A549 (cell line): ENCODE data around the gene IL4R. TPM values are rescaled to one million over a fixed set of nuclear protein-coding genes. Genes with fewer than 3 reads are reported as not detected.

Source experiments
- ATAC-seq, 2 experiments: fragments of 200-7000 bp in 1 of 2; fragments of >200 bp in 1 of 2; cut with Nextera tagmentation in 1 of 2; cut with Tn5 transposase in 1 of 2; 3 replicates each; pipeline versions ENCODE4 v1.8.0 to v1.9.1; 2018 to 2020; ENCODE audit warnings: mild to moderate bottlenecking in 1 of 2, moderate library complexity in 1 of 2
- CTCF ChIA-PET: fragments of 300-600 bp; sonication (Branson Sonifier 250); formaldehyde crosslinking; extraction: SDS; loops from one replicate; lab custom pipeline; 2021; ENCODE audit warnings: antibody characterized with exemption, inconsistent platforms; lab: Yijun Ruan, JAX
- POLR2A ChIA-PET: fragments of 350-600 bp; formaldehyde crosslinking; extraction: SDS; loops from one replicate; lab custom pipeline; 2021; ENCODE audit warnings: antibody characterized with exemption, inconsistent platforms; lab: Yijun Ruan, JAX
- DNase-seq, 2 experiments: peaks; one replicate each; pipeline versions ENCODE4 v3.0.0 to v3.0.0-alpha.2; 2011 to 2016; ENCODE audit warnings: low read depth in 1 of 2, low spot score in 1 of 2
- FAIRE-seq: peaks from 2 replicates; lab custom pipeline; 2011; peaks lifted over from hg19 to GRCh38; lab: Jason Lieb, UNC
- H3K27ac ChIP-seq, 2 experiments: fragments of >200 bp; sonication (Bioruptor Twin); formaldehyde crosslinking; 3 replicates each; pipeline ENCODE4 v1.5.1; 2016 to 2017
- H3K4me1 ChIP-seq: fragments of >200 bp; sonication (Bioruptor Twin); formaldehyde crosslinking; 3 replicates; pipeline ENCODE4 v1.6.1; 2016
- H3K4me2 ChIP-seq: fragments of >200 bp; sonication (Bioruptor Twin); formaldehyde crosslinking; 3 replicates; pipeline ENCODE4 v1.6.1; 2016
- H3K4me3 ChIP-seq: fragments of >200 bp; sonication (Bioruptor Twin); formaldehyde crosslinking; 3 replicates; pipeline ENCODE4 v1.5.1; 2016
- H3K9me3 ChIP-seq: fragments of >200 bp; sonication (Bioruptor Twin); formaldehyde crosslinking; 3 replicates; pipeline ENCODE4 v1.6.1; 2016
- CBX8 ChIP-seq: fragments of 200-600 bp; sonication (generic); IDR thresholded peaks from 2 replicates; pipeline ENCODE4 v1.6.1; 2016
- CHD2 ChIP-seq: fragments of 150-350 bp; IDR thresholded peaks from 2 replicates; pipeline ENCODE4 v1.6.1; 2014; ENCODE audit warnings: low read length; ENCODE audit not compliant: partially characterized antibody
- CHD4 ChIP-seq: fragments of 200-600 bp; sonication (generic); IDR thresholded peaks from 2 replicates; pipeline ENCODE4 v1.6.1; 2016; ENCODE audit warnings: antibody characterized with exemption, mild to moderate bottlenecking, borderline replicate concordance
- ESRRA ChIP-seq: fragments of 150-350 bp; IDR thresholded peaks from 2 replicates; pipeline ENCODE4 v1.6.1; 2014; ENCODE audit warnings: mild to moderate bottlenecking, low read length, borderline replicate concordance
- HDAC2 ChIP-seq: fragments of 200-600 bp; sonication (generic); IDR thresholded peaks from 2 replicates; pipeline ENCODE4 v1.6.1; 2016
- HOXA7 ChIP-seq: fragments of 250-450 bp; sonication (Bioruptor Pico); IDR thresholded peaks from 2 replicates; pipeline ENCODE4 v1.5.0; 2020; ENCODE audit warnings: mild to moderate bottlenecking, moderate library complexity
- HOXB5 ChIP-seq: fragments of 250-450 bp; sonication (Bioruptor Pico); IDR thresholded peaks from 2 replicates; pipeline ENCODE4 v1.5.0; 2020; ENCODE audit warnings: mild to moderate bottlenecking, moderate library complexity
- JUN ChIP-seq, 2 experiments: fragments of >200 bp; sonication (Bioruptor Twin); formaldehyde crosslinking; IDR thresholded peaks; 2 replicates in 1 of 2; 3 replicates in 1 of 2; pipeline ENCODE4 v1.6.1; 2016 to 2017
- KDM5A ChIP-seq: fragments of 200-600 bp; sonication (generic); IDR thresholded peaks from 2 replicates; pipeline ENCODE4 v1.6.1; 2016; ENCODE audit warnings: antibody characterized with exemption, mild to moderate bottlenecking
- MAZ ChIP-seq: fragments of 150-350 bp; IDR thresholded peaks from 2 replicates; pipeline ENCODE4 v1.6.1; 2014; ENCODE audit warnings: antibody characterized with exemption, low read depth, low read length, borderline replicate concordance
- MYC ChIP-seq: IDR thresholded peaks from 2 replicates; pipeline ENCODE4 v1.6.1; 2012; ENCODE audit warnings: mild to moderate bottlenecking, inconsistent platforms, low read length, improper control_type of control experiment, borderline replicate concordance
- NR3C1 ChIP-seq: fragments of >200 bp; sonication (Bioruptor Twin); formaldehyde crosslinking; IDR thresholded peaks from 3 replicates; pipeline ENCODE4 v1.6.1; 2017
- PHF8 ChIP-seq: fragments of 200-600 bp; sonication (generic); IDR thresholded peaks from 2 replicates; pipeline ENCODE4 v1.6.1; 2016; ENCODE audit warnings: low read depth, mild to moderate bottlenecking, antibody characterized with exemption, moderate library complexity, borderline replicate concordance
- RARB ChIP-seq: fragments of 250-450 bp; sonication (Bioruptor Pico); IDR thresholded peaks from 2 replicates; pipeline ENCODE4 v1.8.0; 2021; ENCODE audit warnings: mild to moderate bottlenecking, moderate library complexity
- RNF2 ChIP-seq: fragments of 200-600 bp; sonication (generic); IDR thresholded peaks from 2 replicates; pipeline ENCODE4 v1.6.1; 2016; ENCODE audit warnings: low read depth, mild to moderate bottlenecking, antibody characterized with exemption, moderate library complexity, borderline replicate concordance
- TFCP2L1 ChIP-seq: fragments of 250-450 bp; sonication (Bioruptor Pico); IDR thresholded peaks from 2 replicates; pipeline ENCODE4 v1.5.0; 2021; ENCODE audit warnings: mild to moderate bottlenecking
- ZC3H11A ChIP-seq: fragments of 450-650 bp; IDR thresholded peaks from 2 replicates; pipeline ENCODE4 v1.6.1; 2014; ENCODE audit warnings: antibody characterized with exemption, mild to moderate bottlenecking
- ZNF302 ChIP-seq: fragments of 250-450 bp; sonication (Bioruptor Pico); IDR thresholded peaks from 2 replicates; pipeline ENCODE4 v1.9.0; 2021; ENCODE audit warnings: inconsistent platforms, mild to moderate bottlenecking, moderate library complexity
- WGBS: methylation state at CpG from one replicate; pipeline ENCODE4 v1.1.6; 2017; ENCODE audit errors: missing lambda C conversion rate; 5-methylcytosine and 5-hydroxymethylcytosine counted together
- polyA plus RNA-seq, 4 experiments: library from polyadenylated mRNA; depleted of rRNA in 3 of 4; stranded (reverse); fragments of >200 nt; fragmentation: RNase III in 1 of 4; extraction: RNeasy Plus Mini Kit Qiagen cat#74134 plus additional on column Dnase treatment in 1 of 4; gene quantifications; 2 replicates in 3 of 4; 3 replicates in 1 of 4; pipeline ENCODE4 v1.2.3, GENCODE V29; 2011 to 2017
- TF ChIP-seq, protein P1 (sequence below): fragments of 450-650 bp; IDR thresholded peaks from 2 replicates; pipeline ENCODE4 v1.6.1; 2014; ENCODE audit warnings: antibody characterized with exemption
- TF ChIP-seq, protein P2 (sequence below): fragments of >200 bp; sonication (Bioruptor Twin); formaldehyde crosslinking; IDR thresholded peaks from 3 replicates; pipeline ENCODE4 v1.5.1; 2016
- TF ChIP-seq, protein P3 (sequence below): fragments of 200-600 bp; sonication (generic); IDR thresholded peaks from 2 replicates; pipeline ENCODE4 v1.6.1; 2016; ENCODE audit warnings: antibody characterized with exemption, mild to moderate bottlenecking, moderate library complexity

IL4R gene
- polyA plus RNA-seq, 2 of the 4 experiments (the other 2 are of a cell fraction): 14.4 to 19.3 TPM

DNA sequence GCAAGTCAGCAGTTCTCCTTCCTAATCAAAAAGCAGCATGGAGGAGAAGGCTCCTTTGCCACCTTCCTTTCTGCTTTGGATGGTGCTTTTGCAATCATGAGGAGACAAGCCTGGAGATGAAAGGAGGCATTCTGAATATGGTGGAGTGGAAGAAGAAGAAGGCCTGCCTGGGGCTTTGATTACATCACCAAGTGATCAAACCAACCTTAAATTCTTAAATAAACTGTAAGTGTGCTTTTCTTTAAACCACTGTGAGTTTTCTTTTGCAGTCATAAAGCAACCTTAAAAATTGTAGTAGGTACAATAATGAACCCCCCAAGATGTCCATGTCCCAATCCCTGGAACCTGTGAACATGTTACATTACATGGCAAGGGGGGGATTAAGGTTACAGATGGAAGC lies 56.5 kb downstream of the IL4R start (continued):
- TF ChIP-seq PHF8 (no peak), RARB (CRISPR knock-in tag) (no peak)

DNA sequence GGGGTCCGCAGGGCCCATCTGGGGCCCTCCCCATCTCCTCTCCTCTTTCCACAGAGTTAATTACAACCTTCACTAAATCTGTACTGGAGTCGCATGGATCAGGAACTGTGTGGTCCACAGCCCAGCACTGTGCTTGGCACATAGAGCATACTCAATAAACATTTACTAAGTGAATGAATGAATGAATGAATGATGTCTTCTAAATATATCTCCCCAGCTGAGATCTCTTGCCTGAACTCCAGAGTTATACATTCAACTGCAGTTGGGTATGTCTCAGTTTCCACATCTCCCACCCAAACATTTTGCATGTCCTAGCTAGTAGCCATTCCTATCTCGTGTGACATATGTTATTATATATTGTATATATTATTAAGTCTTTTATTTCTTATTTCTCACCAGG lies 59.5 kb downstream of the IL4R start:
- ChIA-PET CTCF (interaction anchor here (0.9 to 2.2 kb wide), 7 partner anchors 13 to 219 kb away, joined by 3 to 7 read pairs (median 4); no protein-coding TSS in a partner anchor), POLR2A (no interaction called here)
- Histone ChIP-seq H3K4me2 (no peak overlapping the region), H3K27ac (no peak overlapping the region), H3K9me3 (0 out of 3 replicates have a peak, but pooled peaks cover 3% of the 10 kb centered on the region), H3K4me3 (no peak overlapping the region), H3K4me1 (no peaks in the 10 kb centered on the region)
- TF ChIP-seq ZC3H11A (no peak), JUN (IDR thresholded peaks at IDR 0.05) (no peak), CHD2 (no peak), HOXB5 (CRISPR knock-in tag) (no peak), ESRRA (no peak), ZNF302 (CRISPR knock-in tag) (no peak), NR3C1 (no peak), MYC (no peak), HOXA7 (CRISPR knock-in tag) (no peak), CBX8 (no peak), MAZ (no peak), TFCP2L1 (no peak), CHD4 (no peak), PHF8 (no peak), HDAC2 (no peak), RNF2 (no peak), KDM5A (no peak)
- TF ChIP-seq, protein P1, sequence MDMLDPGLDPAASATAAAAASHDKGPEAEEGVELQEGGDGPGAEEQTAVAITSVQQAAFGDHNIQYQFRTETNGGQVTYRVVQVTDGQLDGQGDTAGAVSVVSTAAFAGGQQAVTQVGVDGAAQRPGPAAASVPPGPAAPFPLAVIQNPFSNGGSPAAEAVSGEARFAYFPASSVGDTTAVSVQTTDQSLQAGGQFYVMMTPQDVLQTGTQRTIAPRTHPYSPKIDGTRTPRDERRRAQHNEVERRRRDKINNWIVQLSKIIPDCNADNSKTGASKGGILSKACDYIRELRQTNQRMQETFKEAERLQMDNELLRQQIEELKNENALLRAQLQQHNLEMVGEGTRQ: no peak
- TF ChIP-seq, protein P2, sequence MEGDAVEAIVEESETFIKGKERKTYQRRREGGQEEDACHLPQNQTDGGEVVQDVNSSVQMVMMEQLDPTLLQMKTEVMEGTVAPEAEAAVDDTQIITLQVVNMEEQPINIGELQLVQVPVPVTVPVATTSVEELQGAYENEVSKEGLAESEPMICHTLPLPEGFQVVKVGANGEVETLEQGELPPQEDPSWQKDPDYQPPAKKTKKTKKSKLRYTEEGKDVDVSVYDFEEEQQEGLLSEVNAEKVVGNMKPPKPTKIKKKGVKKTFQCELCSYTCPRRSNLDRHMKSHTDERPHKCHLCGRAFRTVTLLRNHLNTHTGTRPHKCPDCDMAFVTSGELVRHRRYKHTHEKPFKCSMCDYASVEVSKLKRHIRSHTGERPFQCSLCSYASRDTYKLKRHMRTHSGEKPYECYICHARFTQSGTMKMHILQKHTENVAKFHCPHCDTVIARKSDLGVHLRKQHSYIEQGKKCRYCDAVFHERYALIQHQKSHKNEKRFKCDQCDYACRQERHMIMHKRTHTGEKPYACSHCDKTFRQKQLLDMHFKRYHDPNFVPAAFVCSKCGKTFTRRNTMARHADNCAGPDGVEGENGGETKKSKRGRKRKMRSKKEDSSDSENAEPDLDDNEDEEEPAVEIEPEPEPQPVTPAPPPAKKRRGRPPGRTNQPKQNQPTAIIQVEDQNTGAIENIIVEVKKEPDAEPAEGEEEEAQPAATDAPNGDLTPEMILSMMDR: no peak
- TF ChIP-seq, protein P3, sequence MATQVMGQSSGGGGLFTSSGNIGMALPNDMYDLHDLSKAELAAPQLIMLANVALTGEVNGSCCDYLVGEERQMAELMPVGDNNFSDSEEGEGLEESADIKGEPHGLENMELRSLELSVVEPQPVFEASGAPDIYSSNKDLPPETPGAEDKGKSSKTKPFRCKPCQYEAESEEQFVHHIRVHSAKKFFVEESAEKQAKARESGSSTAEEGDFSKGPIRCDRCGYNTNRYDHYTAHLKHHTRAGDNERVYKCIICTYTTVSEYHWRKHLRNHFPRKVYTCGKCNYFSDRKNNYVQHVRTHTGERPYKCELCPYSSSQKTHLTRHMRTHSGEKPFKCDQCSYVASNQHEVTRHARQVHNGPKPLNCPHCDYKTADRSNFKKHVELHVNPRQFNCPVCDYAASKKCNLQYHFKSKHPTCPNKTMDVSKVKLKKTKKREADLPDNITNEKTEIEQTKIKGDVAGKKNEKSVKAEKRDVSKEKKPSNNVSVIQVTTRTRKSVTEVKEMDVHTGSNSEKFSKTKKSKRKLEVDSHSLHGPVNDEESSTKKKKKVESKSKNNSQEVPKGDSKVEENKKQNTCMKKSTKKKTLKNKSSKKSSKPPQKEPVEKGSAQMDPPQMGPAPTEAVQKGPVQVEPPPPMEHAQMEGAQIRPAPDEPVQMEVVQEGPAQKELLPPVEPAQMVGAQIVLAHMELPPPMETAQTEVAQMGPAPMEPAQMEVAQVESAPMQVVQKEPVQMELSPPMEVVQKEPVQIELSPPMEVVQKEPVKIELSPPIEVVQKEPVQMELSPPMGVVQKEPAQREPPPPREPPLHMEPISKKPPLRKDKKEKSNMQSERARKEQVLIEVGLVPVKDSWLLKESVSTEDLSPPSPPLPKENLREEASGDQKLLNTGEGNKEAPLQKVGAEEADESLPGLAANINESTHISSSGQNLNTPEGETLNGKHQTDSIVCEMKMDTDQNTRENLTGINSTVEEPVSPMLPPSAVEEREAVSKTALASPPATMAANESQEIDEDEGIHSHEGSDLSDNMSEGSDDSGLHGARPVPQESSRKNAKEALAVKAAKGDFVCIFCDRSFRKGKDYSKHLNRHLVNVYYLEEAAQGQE: no peak
- 86% methylated on average over 3 of the region's 3 CpGs for WGBS
- ATAC-seq: no peak
- FAIRE-seq: no peak
- DNase-seq: no peak
